Liver (tissue), 9 donors: ENCODE data around the gene LGR4. TPM values are rescaled to one million over a fixed set of nuclear protein-coding genes. Genes with fewer than 3 reads are reported as not detected.

Experiments
- DNase-seq: peaks from one replicate; pipeline ENCODE4 v3.0.0-alpha.2; 2017; ENCODE audit warnings: low spot score
- H3K27ac ChIP-seq, 2 donors: one replicate each; pipeline ENCODE4 v1.7.0; 2013; ENCODE audit warnings: inconsistent platforms in 2 of 2, low read length in 2 of 2, control low read depth in 1 of 2, low read depth in 1 of 2, mild to moderate bottlenecking in 1 of 2
- H3K27me3 ChIP-seq, 4 donors: one replicate each; pipeline versions ENCODE4 v1.6.1 to v1.7.0; 2013; ENCODE audit warnings: low read length in 3 of 4, inconsistent platforms in 1 of 4, mild to moderate bottlenecking in 1 of 4, moderate library complexity in 1 of 4; ENCODE audit not compliant: control insufficient read depth in 4 of 4, insufficient read depth in 4 of 4
- H3K36me3 ChIP-seq, 4 donors: one replicate each; pipeline versions ENCODE4 v1.6.1 to v1.7.0; 2013; ENCODE audit warnings: low read length in 3 of 4, mild to moderate bottlenecking in 3 of 4, low read depth in 1 of 4, moderate library complexity in 1 of 4; ENCODE audit not compliant: control insufficient read depth in 4 of 4, insufficient read depth in 3 of 4
- H3K4me1 ChIP-seq, 4 donors: one replicate each; pipeline versions ENCODE4 v1.6.1 to v1.7.0; 2013; ENCODE audit warnings: low read length in 3 of 4, mild to moderate bottlenecking in 3 of 4, moderate library complexity in 1 of 4; ENCODE audit not compliant: control insufficient read depth in 4 of 4, insufficient read depth in 4 of 4
- H3K4me3 ChIP-seq, 3 donors: one replicate each; pipeline versions ENCODE4 v1.6.1 to v1.7.0; 2013; ENCODE audit warnings: low read length in 3 of 3, control low read depth in 1 of 3, low read depth in 1 of 3, mild to moderate bottlenecking in 1 of 3
- H3K9ac ChIP-seq, 2 donors: one replicate each; pipeline ENCODE4 v1.7.0; 2013; ENCODE audit warnings: low read length in 2 of 2, mild to moderate bottlenecking in 2 of 2, moderate library complexity in 2 of 2, control low read depth in 1 of 2, low read depth in 1 of 2
- H3K9me3 ChIP-seq, 4 donors: one replicate each; pipeline versions ENCODE4 v1.6.1 to v1.7.0; 2013; ENCODE audit warnings: low read length in 3 of 4; ENCODE audit not compliant: control insufficient read depth in 4 of 4
- ATF3 ChIP-seq: IDR thresholded peaks from 2 replicates; pipeline ENCODE4 v1.6.1; 2016; ENCODE audit warnings: antibody characterized with exemption
- CTCF ChIP-seq: fragments of 150-350 bp; IDR thresholded peaks from 2 replicates; pipeline ENCODE4 v1.5.1; 2017; ENCODE audit warnings: improper control_type of control experiment, low read depth, low read length; ENCODE audit not compliant: missing input control
- EGR1 ChIP-seq, 2 donors: IDR thresholded peaks; 2 replicates each; pipeline ENCODE4 v1.6.1; 2016 to 2018; ENCODE audit warnings: antibody characterized with exemption in 2 of 2, low read depth in 2 of 2
- FOXA1 ChIP-seq: IDR thresholded peaks from 2 replicates; pipeline ENCODE4 v1.6.1; 2016; ENCODE audit warnings: antibody characterized with exemption
- FOXA2 ChIP-seq: IDR thresholded peaks from 2 replicates; pipeline ENCODE4 v1.6.1; 2016; ENCODE audit warnings: antibody characterized with exemption
- GABPA ChIP-seq, 2 donors: IDR thresholded peaks in 1 of 2; conservative IDR thresholded peaks in 1 of 2; 2 replicates each; pipeline ENCODE4 v1.6.1; 2016; ENCODE audit warnings: antibody characterized with exemption in 2 of 2, mild to moderate bottlenecking in 1 of 2, moderate library complexity in 1 of 2
- HNF4A ChIP-seq, 2 donors: conservative IDR thresholded peaks; 2 replicates each; pipeline ENCODE4 v1.6.1; 2016; ENCODE audit warnings: antibody characterized with exemption in 2 of 2, mild to moderate bottlenecking in 2 of 2
- HNF4G ChIP-seq: IDR thresholded peaks from 2 replicates; pipeline ENCODE4 v1.6.1; 2016; ENCODE audit warnings: antibody characterized with exemption
- JUND ChIP-seq, 2 donors: IDR thresholded peaks; 2 replicates each; pipeline ENCODE4 v1.6.1; 2016; ENCODE audit warnings: antibody characterized with exemption in 2 of 2
- MAX ChIP-seq: IDR thresholded peaks from 2 replicates; pipeline ENCODE4 v1.6.1; 2016; ENCODE audit warnings: antibody characterized with exemption
- NR2F2 ChIP-seq: IDR thresholded peaks from 2 replicates; pipeline ENCODE4 v1.6.1; 2016; ENCODE audit warnings: antibody characterized with exemption
- RAD21 ChIP-seq, 2 donors: IDR thresholded peaks; 2 replicates each; pipeline ENCODE4 v1.6.1; 2016; ENCODE audit warnings: antibody characterized with exemption in 2 of 2, mild to moderate bottlenecking in 2 of 2
- REST ChIP-seq: IDR thresholded peaks from 2 replicates; pipeline ENCODE4 v1.6.1; 2016; ENCODE audit warnings: antibody characterized with exemption, mild to moderate bottlenecking
- SP1 ChIP-seq: IDR thresholded peaks from 2 replicates; pipeline ENCODE4 v1.6.1; 2018; ENCODE audit warnings: antibody characterized with exemption, mild to moderate bottlenecking
- TAF1 ChIP-seq: conservative IDR thresholded peaks from 2 replicates; pipeline ENCODE4 v1.6.1; 2016; ENCODE audit warnings: antibody characterized with exemption, mild to moderate bottlenecking
- YY1 ChIP-seq: IDR thresholded peaks from 2 replicates; pipeline ENCODE4 v1.6.1; 2016; ENCODE audit warnings: antibody characterized with exemption, mild to moderate bottlenecking
- ZBTB33 ChIP-seq: IDR thresholded peaks from 2 replicates; pipeline ENCODE4 v1.6.1; 2016; ENCODE audit warnings: antibody characterized with exemption
- WGBS: extraction: QIAGEN DNeasy Blood & Tissue Kit; methylation state at CpG from one replicate; pipeline ENCODE4 v1.1.7; 2013; 5-methylcytosine and 5-hydroxymethylcytosine counted together
- polyA plus RNA-seq, 2 donors: library from polyadenylated mRNA; stranded (reverse) in 1 of 2; unstranded in 1 of 2; fragments of 200-250 nt in 1 of 2; fragments of >200 nt in 1 of 2; fragmentation: Nextera tagmentation in 1 of 2; extraction: Ambion mirVana in 1 of 2; gene quantifications; one replicate each; pipeline versions ENCODE4 v1.2.1 to v1.2.3, GENCODE V29; 2013 to 2015
- total RNA-seq, 2 donors: library from RNA; depleted of rRNA; stranded (reverse); fragments of >200 nt; gene quantifications; one replicate each; pipeline ENCODE4 v1.2.3, GENCODE V29; 2014
- donor health status: healthy.
- donor health status: healthy.
- donor health status: healthy.
- donor health status: healthy.
- donor health status: healthy.

Gene LGR4
- total and polyA plus RNA-seq, 4 donors, result 13.7 to 95.3 (median 42.5) TPM

- no peaks in the 10 kb centered on the region for H3K9me3 ChIP-seq
- WGBS, result 68% methylated on average over 2 of the region's 2 CpGs
- no peak overlapping the region for H3K27ac ChIP-seq
- H3K4me1 ChIP-seq, result peaks cover 4 to 20% (median 18%) of the 10 kb centered on the region in 4 donors
- H3K36me3 ChIP-seq, result peaks cover 1 to 21% (median 12%) of the 10 kb centered on the region in 4 donors
- no peak for TF ChIP-seq FOXA2
- no peak for TF ChIP-seq GABPA (IDR thresholded peaks at IDR 0.05 in 1 of 2, conservative IDR thresholded peaks at IDR 0.05 in 1 of 2)
- no peak for TF ChIP-seq ZBTB33
- TF ChIP-seq JUND (IDR thresholded peaks at IDR 0.05), result no peak
- TF ChIP-seq SP1, result no peak
- TF ChIP-seq ATF3, result no peak
- TF ChIP-seq NR2F2, result no peak
- TF ChIP-seq MAX, result no peak
- TF ChIP-seq EGR1 (IDR thresholded peaks at IDR 0.05; ENCODE audit: low read depth in 2 of 2), result no peak
- TF ChIP-seq YY1, result no peak
- no peak overlapping the region for H3K4me3 ChIP-seq
- DNase-seq, result no peak
- H3K27me3 ChIP-seq, result no peaks in the 10 kb centered on the region
- H3K9ac ChIP-seq, result no peak overlapping the region
Observed at GRCh38 chr11:27504205-27504604, 31.6 kb upstream of the LGR4 start.

GRCh38 chr11:27501100-27501499 is 28.5 kb upstream of the LGR4 start:
- peaks cover 1 to 35% (median 20%) of the 10 kb centered on the region in 4 donors for H3K36me3 ChIP-seq
- H3K27me3 ChIP-seq, result no peaks in the 10 kb centered on the region
- H3K4me1 ChIP-seq, result peaks cover 2 to 24% (median 21%) of the 10 kb centered on the region in 4 donors
- DNase-seq, result no peak
- no peak overlapping the region for H3K9ac ChIP-seq
- no peaks in the 10 kb centered on the region for H3K9me3 ChIP-seq
- no peak overlapping the region for H3K4me3 ChIP-seq
- TF ChIP-seq ATF3, result no peak
- TF ChIP-seq RAD21 (IDR thresholded peaks at IDR 0.05), result no peak
- TF ChIP-seq FOXA2, result no peak
- TF ChIP-seq HNF4G, result no peak
- TF ChIP-seq REST, result no peak
- no peak for TF ChIP-seq ZBTB33
- TF ChIP-seq CTCF, result no peak
- no peak for TF ChIP-seq TAF1
- TF ChIP-seq GABPA (IDR thresholded peaks at IDR 0.05 in 1 of 2, conservative IDR thresholded peaks at IDR 0.05 in 1 of 2), result no peak
- no peak for TF ChIP-seq FOXA1
- no peak for TF ChIP-seq SP1
- TF ChIP-seq HNF4A (conservative IDR thresholded peaks at IDR 0.05), result no peak
- TF ChIP-seq JUND (IDR thresholded peaks at IDR 0.05), result no peak
- TF ChIP-seq MAX, result no peak
- H3K27ac ChIP-seq, result no peak overlapping the region
